DMS79 (cell line): ENCODE measurements around the gene PLCD3.

ENCODE experiments used
- DNase-seq: peaks from one replicate; lab custom pipeline; 2025; lab: John Stamatoyannopoulos, UW

The PLCD3 gene

GRCh38 chr17:45132320-45132571, at the start of gene PLCD3:
PLCD3 (minus strand) TSS chr17:45132515; CDS start chr17:45132410, 105 bp downstream.
- DNase-seq, result peak; percentile 43

- DNase-seq, result no peak
Measured at GRCh38 chr17:45177563-45177962, 45.2 kb upstream of the PLCD3 start.

GRCh38 chr17:45175759-45176115, 43.4 kb upstream of the PLCD3 start:
- no peak for DNase-seq

GRCh38 chr17:45172541-45173286, 40.4 kb upstream of the PLCD3 start:
- DNase-seq, result no peak

- DNase-seq, result no peak
Measured at GRCh38 chr17:45172232-45172540, 39.9 kb upstream of the PLCD3 start.

GRCh38 chr17:45171338-45172231, 39.3 kb upstream of the PLCD3 start:
- no peak for DNase-seq

GRCh38 chr17:45170931-45171337, 38.6 kb upstream of the PLCD3 start:
- DNase-seq, result no peak

- no peak for DNase-seq
Measured at GRCh38 chr17:45170280-45170930, 38.1 kb upstream of the PLCD3 start.

- DNase-seq, result no peak
Measured at GRCh38 chr17:45168991-45169752, 36.9 kb upstream of the PLCD3 start.

GRCh38 chr17:45164734-45165269, 32.5 kb upstream of the PLCD3 start:
- no peak for DNase-seq

- DNase-seq, result no peak
Measured at GRCh38 chr17:45162025-45162687, 29.8 kb upstream of the PLCD3 start.

- peak; percentile 99 for DNase-seq
Measured at GRCh38 chr17:45161288-45162024, 29.1 kb upstream of the PLCD3 start, which contains the start of gene HEXIM2. HEXIM2 (plus strand) TSS chr17:45161875; CDS start chr17:45162794, 919 bp downstream.

- peak; percentile 59 for DNase-seq
Measured at GRCh38 chr17:45160447-45161287, 28.4 kb upstream of the PLCD3 start.

GRCh38 chr17:45156242-45156641, 23.9 kb upstream of the PLCD3 start:
- no peak for DNase-seq

- DNase-seq, result no peak
Measured at GRCh38 chr17:45155483-45155882, 23.2 kb upstream of the PLCD3 start.

- no peak for DNase-seq
Measured at GRCh38 chr17:45155029-45155428, 22.7 kb upstream of the PLCD3 start.

- DNase-seq, result peak; percentile 43
Measured at GRCh38 chr17:45150911-45151809, 18.8 kb upstream of the PLCD3 start.
